Measurements from ENCODE around the gene NISCH.

The NISCH gene

GRCh38 chr3:52527732-52528585 lies 72.6 kb downstream of the NISCH start:
- no peak for DNase-seq

GRCh38 chr3:52528586-52529375 lies 73.4 kb downstream of the NISCH start:
- no peak for DNase-seq

GRCh38 chr3:52529376-52530333 lies 74.3 kb downstream of the NISCH start:
- peak; percentile 85 for DNase-seq

- DNase-seq = peak; percentile 29
Observed at GRCh38 chr3:52530918-52531826, 75.8 kb downstream of the NISCH start.

GRCh38 chr3:52531860-52532516 lies 76.6 kb downstream of the NISCH start:
- no peak for DNase-seq

- no peak for DNase-seq
Observed at GRCh38 chr3:52532517-52532837, 77.1 kb downstream of the NISCH start.

GRCh38 chr3:52532838-52533622 lies 77.6 kb downstream of the NISCH start:
- DNase-seq = no peak

- DNase-seq = peak; percentile 86
Observed at GRCh38 chr3:52533623-52534280, 78.3 kb downstream of the NISCH start, which contains the start of gene NT5DC2. NT5DC2 (minus strand) TSS chr3:52533857; CDS start chr3:52533737, 120 bp downstream.

GRCh38 chr3:52534281-52535183 lies 79.1 kb downstream of the NISCH start:
- peak; percentile 68 for DNase-seq

GRCh38 chr3:52535411-52536111 lies 80.2 kb downstream of the NISCH start:
- peak; percentile 28 for DNase-seq

- no peak for DNase-seq
Observed at GRCh38 chr3:52536112-52536368, 80.6 kb downstream of the NISCH start.

- DNase-seq = peak; percentile 98
Observed at GRCh38 chr3:52536369-52537164, 81.2 kb downstream of the NISCH start, which contains the start of gene UQCC5. UQCC5 (plus strand) TSS chr3:52536605; CDS start chr3:52536756, 151 bp downstream.

GRCh38 chr3:52537165-52537620 lies 81.8 kb downstream of the NISCH start:
- DNase-seq = peak; percentile 41

GRCh38 chr3:52537726-52538421 lies 82.5 kb downstream of the NISCH start:
- DNase-seq = no peak

GRCh38 chr3:52539010-52539653 lies 83.7 kb downstream of the NISCH start:
- no peak for DNase-seq

- no peak for DNase-seq
Observed at GRCh38 chr3:52541050-52541449, 85.6 kb downstream of the NISCH start.

Data from NCI-H82 (cell line).